ENCODE results near the gene TRIM37.

- TF ChIP-seq, protein P1, sequence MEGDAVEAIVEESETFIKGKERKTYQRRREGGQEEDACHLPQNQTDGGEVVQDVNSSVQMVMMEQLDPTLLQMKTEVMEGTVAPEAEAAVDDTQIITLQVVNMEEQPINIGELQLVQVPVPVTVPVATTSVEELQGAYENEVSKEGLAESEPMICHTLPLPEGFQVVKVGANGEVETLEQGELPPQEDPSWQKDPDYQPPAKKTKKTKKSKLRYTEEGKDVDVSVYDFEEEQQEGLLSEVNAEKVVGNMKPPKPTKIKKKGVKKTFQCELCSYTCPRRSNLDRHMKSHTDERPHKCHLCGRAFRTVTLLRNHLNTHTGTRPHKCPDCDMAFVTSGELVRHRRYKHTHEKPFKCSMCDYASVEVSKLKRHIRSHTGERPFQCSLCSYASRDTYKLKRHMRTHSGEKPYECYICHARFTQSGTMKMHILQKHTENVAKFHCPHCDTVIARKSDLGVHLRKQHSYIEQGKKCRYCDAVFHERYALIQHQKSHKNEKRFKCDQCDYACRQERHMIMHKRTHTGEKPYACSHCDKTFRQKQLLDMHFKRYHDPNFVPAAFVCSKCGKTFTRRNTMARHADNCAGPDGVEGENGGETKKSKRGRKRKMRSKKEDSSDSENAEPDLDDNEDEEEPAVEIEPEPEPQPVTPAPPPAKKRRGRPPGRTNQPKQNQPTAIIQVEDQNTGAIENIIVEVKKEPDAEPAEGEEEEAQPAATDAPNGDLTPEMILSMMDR (IDR thresholded peaks at IDR 0.05): no peak
- no peak for TF ChIP-seq POLR2A (IDR thresholded peaks at IDR 0.05)
Observed at GRCh38 chr17:58936295-58936694, 170.4 kb downstream of the TRIM37 start.
